ENCODE results near the gene MEIS2. TPM values are rescaled to one million over a fixed set of nuclear protein-coding genes. Genes with fewer than 3 reads are reported as not detected.

The MEIS2 gene
- total RNA-seq, 1 donor from 2014 or later = not detected

GRCh38 chr15:37098468-37099318, 1.7 kb downstream of the MEIS2 start:
- intact Hi-C loops (cut with micrococcal nuclease) = no loop called here

DNA sequence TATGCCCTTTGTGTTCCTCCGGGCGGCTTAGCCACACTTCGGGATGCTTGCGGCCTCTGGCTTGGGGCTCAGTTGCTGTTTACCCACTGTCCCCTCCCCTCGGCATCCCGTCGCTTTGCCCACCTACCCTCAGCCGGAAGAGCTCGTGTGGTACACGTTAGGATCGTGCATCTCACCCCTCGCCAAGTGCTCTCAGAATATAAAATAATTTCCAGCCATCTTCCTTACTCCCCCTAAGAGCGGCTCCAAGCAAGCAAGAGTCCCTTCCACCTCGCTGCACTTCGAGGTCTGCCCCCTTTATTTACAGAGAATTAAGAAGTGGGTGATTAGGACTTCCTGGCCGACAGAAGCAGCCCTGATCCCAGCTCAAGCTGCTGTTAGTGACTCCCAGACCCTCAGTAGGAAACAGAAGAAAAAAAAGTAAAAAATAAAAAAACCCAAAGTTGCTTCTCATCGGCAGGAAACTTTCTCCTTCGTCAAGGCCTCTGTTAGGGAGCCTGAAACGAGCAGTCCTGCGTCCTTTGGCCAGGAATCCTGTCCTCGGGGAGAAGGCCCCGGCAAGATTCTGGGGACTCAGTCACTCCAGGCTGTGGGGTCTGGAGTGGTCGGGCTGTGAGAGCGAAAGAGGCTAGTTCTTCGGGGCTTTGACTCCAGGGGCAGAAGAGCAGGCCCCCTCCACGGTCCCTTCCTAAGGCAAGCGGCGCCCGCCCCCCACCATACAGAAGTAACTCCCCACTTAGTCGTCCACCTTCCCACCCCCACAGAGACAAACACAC, 3.0 kb downstream of the MEIS2 start:
- intact Hi-C loops (cut with micrococcal nuclease) = no loop called here

DNA sequence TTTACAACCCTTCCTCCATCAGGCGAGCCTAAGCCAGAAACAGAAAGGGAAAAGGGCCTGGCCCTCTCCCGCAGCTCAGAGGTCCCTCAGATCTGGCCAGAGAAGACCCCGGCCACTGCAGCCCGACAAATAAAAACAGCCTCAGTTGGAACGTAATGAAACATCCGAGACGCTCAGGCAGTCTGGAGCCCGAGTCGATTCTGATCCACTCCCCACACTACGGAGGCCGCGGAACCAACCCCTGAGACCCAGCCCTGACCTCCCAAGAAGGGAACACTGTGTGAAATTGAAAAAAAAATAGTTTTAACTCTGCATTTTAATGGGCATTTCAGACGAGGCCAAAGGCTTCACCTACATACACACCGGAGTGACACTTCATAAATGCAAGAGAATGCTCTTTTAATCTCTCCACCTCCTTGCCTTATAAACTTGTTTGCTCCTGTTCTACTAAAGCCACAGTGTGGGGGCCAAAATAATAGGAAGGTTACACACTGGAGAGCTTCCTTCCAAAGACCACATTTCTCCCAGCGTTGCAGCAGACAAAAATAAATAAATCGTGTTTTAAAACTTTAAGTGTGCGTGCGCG, 3.7 kb downstream of the MEIS2 start:
- intact Hi-C loops (cut with micrococcal nuclease) = no loop called here

DNA sequence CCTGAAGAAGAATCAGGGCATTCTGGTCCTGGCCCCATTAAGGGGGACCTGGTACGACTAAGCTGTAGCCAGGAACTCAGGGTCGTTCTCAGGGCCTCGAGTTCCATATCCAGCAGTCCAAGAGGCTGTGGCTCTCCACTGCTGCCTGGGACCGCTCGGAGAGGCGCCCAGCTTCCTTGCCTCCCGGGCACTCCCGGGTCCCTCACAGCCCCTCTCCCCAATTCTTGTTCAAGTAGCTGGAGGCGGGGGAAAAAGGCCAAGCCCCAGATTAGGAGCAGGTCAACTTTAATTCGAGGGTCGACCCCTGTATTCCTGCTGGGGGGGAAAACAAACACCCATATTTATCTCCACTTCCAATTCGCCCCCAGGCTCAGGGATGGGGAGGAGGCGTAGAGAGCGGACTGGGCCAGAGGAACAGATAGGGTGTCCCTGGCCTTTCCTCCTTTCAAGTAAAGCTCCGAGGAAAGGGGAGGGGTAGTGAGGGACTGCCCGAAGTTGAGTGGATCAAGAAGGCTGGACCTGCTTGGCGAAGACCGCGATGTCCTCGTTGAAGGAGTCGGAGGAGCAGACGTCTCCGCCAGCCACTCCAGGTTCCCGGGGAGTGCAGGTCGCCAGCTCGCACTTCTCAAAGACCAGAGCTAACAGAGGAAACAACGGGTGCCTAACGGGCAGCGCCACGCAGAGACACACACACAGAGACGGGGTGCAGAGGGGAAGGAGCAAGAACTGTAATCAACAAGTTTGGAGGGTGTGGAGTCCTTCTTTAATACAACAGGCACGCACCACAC, 4.4 kb downstream of the MEIS2 start:
- intact Hi-C loops (cut with micrococcal nuclease) = no loop called here

DNA sequence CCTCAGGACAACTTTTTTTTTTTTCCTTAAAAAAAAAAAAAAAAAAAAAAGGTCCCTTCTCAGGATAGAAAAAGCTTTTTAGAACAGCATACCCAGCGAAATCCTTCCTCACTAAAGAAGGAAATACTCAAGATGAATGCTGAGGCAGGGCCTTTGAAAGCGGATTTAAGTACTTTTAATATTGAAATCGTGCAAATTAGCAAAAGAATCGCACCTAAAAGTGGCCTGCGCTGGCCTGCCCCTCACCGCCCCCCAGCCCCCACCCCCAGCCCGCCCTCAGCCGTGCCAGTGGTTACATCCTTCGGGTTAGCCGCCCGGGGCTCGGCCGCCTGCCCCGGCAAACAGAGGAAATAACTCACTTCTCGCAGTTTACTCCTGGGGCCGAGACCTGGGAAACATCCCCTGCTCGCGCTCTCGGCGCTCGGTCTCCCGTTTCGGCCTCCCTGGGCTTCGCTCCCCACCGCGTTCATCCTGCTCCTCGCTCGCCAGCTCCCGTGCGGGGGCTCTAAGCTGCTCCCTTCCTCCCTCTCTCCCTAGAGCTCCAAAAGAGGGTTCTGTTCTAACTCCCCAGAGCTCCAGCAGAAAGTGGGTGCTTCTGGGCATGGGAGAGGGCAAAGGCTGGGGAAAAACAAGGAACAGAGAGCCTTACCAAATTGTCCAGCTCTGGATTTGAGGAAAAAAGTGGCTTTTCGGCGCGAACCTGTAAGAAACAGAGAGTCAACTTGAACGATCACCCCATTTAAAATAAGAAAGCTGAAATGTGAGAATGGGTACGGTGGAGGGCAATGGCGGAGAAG, 5.2 kb downstream of the MEIS2 start:
- intact Hi-C loops (cut with micrococcal nuclease) = no loop called here

GRCh38 chr15:37094333-37094914, 5.9 kb downstream of the MEIS2 start:
- intact Hi-C loops (cut with micrococcal nuclease) = no loop called here

DNA sequence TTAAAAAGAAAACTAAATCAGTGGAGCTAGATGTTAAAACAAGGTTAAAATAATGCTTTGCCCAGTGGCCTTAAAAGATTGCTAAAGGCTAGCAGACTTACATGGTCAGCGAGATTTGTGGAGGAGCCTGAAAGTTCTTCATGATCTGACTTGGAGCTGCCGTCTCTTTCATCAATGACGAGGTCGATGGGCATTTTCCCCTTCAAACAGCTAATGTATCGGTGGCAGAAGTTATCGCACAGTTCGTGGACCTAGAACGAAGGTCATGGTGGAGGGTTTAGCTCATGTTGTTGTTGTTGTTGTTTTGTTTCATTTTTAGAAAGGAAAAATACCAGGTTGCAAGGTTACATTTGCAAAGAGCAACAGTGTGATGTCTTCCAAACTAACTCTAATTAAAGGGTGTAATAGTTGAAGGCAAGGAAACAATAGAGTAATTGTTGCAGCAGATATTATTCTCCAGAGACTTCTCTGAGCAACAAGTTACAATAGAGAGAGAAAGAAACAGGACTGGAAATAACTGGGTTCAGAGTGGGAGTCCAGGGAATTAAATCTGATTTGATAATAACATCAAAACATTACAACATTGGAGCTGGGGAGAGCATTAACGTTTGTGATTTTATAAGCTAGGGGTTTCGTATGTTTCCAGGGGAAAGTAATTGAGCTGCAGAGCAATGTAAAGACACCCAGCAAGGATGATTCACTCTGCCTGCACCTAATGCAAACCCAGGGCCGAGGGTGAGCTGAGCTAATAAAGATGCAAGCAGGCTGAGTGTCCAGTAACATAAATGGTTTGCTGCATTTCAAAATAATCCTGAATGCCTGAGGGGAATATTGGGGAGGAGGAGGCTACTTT, 6.6 kb downstream of the MEIS2 start:
- intact Hi-C loops (cut with micrococcal nuclease) = no loop called here

GRCh38 chr15:37090543-37091175, 9.7 kb downstream of the MEIS2 start:
- intact Hi-C loops (cut with micrococcal nuclease) = no loop called here

DNA sequence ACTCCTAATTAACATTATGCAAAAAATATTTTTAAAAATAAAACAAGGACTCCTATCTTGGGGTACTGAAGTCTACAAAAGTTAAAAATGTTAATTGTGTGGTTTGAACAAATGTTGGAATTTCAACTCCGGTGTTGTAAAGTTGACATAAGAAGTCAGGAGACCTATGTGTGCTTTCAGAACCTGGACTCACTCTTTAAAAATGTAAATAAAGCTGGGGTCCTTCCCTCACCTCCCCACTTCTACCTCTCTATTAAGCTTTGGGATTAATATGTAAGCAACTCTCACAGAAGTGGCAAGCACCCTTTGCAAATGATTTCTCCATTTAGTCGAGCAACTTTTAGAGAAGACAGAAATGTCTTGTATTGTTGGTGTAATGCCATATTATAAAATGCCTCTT, 11.9 kb downstream of the MEIS2 start:
- intact Hi-C loops (cut with micrococcal nuclease) = no loop called here

DNA sequence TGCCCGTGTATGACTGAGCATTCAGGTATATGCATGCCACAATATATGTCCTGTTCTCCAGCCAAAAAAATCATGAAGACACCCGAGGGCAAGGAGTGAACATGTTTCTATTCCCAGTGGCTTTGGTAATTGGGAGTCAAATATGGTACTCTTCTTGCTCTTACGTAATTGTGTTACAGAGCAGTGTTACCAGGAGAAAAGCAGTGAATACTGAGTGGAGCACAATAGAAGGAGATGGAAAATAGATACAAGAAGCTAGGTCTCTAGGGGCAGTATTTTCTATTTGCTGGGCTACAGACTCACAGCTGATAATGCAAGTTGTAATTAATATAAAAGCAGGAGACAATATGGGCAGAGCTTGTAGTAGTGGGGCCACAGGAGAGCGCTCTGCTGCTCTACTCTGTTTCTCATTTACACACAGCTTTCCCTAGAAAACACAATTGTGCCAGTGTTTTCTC, 13.2 kb downstream of the MEIS2 start:
- intact Hi-C loops (cut with micrococcal nuclease) = no loop called here

DNA sequence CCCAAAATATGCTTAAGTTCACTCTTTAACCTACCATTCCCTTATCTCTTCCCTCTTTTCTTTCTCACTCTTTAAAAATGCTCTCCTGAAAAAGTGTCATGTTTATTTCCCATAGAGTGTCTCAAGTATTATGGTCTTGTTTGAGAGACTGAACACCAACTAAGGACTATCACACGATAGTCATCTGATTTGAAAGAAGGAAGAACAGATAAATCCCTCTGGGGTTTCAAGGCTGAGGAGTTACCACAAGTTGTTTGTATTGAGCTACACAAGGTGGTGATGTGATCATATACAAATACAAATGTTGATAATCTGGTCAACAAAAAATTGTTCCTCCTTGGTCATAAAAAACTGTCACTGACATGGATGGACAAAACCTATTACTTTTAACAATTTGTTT, 13.8 kb downstream of the MEIS2 start:
- intact Hi-C loops (cut with micrococcal nuclease) = no loop called here

GRCh38 chr15:37086120-37086519, 14.2 kb downstream of the MEIS2 start:
- intact Hi-C loops (cut with micrococcal nuclease) = no loop called here

DNA sequence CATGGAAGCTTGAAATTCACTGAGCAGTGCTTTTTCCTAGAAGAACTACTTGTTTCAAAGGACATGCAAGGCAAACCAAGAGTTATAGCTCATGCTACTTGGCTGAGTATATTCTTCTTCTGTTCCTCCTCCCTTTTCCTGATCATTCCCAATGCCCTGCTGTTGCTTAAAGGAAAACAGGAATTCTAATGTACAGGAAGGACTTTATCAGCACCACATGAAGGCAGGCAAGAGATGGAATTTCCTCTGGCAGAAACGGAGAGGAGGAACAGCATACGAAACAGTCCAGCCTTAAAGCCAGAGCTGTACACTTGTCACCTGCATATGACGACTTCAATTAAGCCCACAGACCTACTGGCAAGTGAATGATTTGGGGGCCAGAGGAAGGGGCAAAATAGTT, 15.7 kb downstream of the MEIS2 start:
- intact Hi-C loops (cut with micrococcal nuclease) = no loop called here

DNA sequence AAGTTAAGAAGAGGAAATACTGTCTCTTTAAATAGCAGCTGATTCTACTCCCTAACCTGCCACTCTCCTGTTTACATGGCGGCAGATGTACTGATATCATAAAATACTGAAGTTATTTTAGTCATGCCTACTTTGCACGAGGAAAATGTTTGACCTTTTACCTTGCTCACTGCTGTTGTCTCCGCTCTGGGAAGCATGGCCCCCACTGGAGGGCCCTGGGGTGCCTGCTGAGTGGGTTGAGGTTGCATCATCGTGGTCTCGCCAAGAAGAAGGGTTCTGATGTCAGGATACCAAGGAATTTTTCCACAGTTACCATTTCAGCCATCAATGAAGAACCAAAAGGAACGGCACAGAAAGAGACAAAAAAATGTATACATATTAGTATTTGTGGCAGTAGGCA, 16.7 kb downstream of the MEIS2 start:
- intact Hi-C loops (cut with micrococcal nuclease) = no loop called here

DNA sequence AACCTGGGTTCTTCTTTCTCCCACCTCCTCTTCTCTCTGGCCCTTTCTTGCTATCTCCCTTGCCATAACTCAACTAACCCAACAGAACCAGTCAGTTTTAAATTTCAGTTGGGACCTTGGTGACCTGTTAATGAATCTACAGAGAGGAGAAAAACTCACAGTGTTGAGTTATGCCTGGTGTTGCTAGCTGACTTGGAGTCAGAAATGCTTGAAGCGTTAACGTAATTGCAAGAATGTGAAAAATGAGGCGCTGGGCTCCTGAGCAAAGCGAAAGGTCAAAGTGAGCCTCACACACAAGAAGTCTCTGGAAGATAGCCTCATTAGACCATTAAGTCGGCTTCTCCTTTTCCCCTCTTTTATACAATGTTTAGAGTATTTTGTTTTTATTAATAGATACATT, 18.4 kb downstream of the MEIS2 start:
- intact Hi-C loops (cut with micrococcal nuclease) = no loop called here

- intact Hi-C loops (cut with micrococcal nuclease) = no loop called here
Measured at GRCh38 chr15:37080261-37080921, 20.0 kb downstream of the MEIS2 start.

DNA sequence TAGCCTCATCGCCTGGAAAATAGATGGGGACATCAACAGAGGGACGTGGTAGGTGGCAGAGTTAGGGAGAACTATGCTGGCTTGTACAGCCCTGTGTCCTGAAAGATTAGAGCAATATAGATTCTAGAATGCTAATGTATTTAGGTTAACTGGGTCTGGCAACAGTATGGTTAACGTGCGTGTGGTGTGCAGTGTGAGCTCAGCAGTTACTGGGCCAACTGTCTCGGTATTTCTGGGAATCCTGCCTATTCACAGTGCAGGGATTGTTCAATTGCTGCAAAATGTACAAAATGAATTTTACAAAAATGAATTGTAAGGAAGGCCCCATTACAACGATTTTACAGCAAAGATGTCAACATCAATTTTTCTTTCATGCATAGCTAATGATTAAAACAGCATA, 20.6 kb downstream of the MEIS2 start:
- intact Hi-C loops (cut with micrococcal nuclease) = no loop called here

DNA sequence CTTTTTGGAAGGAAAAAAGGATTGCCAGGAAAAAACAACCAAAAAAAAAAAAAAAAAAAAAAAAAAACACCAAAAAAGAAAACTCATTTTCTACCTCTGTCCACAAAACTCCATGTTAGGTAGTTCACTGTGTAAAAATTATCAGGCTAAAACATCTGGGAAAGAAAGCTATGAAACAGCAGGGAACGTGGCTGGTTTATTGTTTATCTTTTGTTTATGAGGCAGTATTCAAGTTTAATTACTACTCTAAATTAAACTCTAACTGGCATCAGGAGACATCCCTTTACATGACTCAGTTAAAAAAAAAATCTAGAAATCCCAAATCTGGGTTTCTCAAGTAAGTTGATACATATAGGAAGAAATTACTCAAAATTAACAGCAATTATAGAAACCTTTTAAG, 21.8 kb downstream of the MEIS2 start:
- intact Hi-C loops (cut with micrococcal nuclease) = no loop called here

All from T-helper 2 cell treated with Interferon-gamma antibody and Interleukin-4, amounts not matched to agents 100 ng/mL and 5 ng/mL, for 36 hours (primary cell).